GM23248 (cell line): ENCODE measurements around the gene NUP50. TPM values are rescaled to one million over a fixed set of nuclear protein-coding genes. Genes with fewer than 3 reads are reported as not detected.
A peak's percentile ranks its signal among the peaks of the same experiment; 100 is the strongest.

ENCODE experiments used
- DNase-seq: peaks from one replicate; pipeline ENCODE4 v3.0.0-alpha.2; 2015
- H2AFZ ChIP-seq: fragments of 200-600 bp; sonication (generic); 2 replicates; pipeline ENCODE4 v1.6.1; 2016; ENCODE audit warnings: antibody characterized with exemption
- H3F3A ChIP-seq: fragments of 200-600 bp; sonication (generic); 2 replicates; pipeline ENCODE4 v1.6.1; 2016; ENCODE audit warnings: mild to moderate bottlenecking, antibody characterized with exemption, mixed run types; ENCODE audit not compliant: insufficient read depth
- H3K27ac ChIP-seq: fragments of 200-600 bp; sonication (generic); 2 replicates; pipeline ENCODE4 v1.5.1; 2016; ENCODE audit warnings: mild to moderate bottlenecking
- H3K27me3 ChIP-seq: fragments of 200-600 bp; sonication (generic); replicated peaks from 2 replicates; pipeline ENCODE4 v1.6.1; 2016; ENCODE audit warnings: mild to moderate bottlenecking; ENCODE audit not compliant: insufficient read depth
- H3K36me3 ChIP-seq: fragments of 200-600 bp; sonication (generic); 2 replicates; pipeline ENCODE4 v1.6.1; 2016; ENCODE audit warnings: low read depth, mild to moderate bottlenecking
- H3K4me1 ChIP-seq: fragments of 200-600 bp; sonication (generic); 2 replicates; pipeline ENCODE4 v1.6.1; 2016; ENCODE audit warnings: mild to moderate bottlenecking; ENCODE audit not compliant: insufficient read depth
- H3K4me2 ChIP-seq: fragments of 200-600 bp; sonication (generic); one replicate; pipeline ENCODE4 v1.6.1; 2016; ENCODE audit warnings: mild to moderate bottlenecking; ENCODE audit not compliant: unreplicated experiment
- H3K4me3 ChIP-seq: fragments of 200-600 bp; sonication (generic); 2 replicates; pipeline ENCODE4 v1.5.1; 2016; ENCODE audit warnings: mild to moderate bottlenecking
- H3K79me2 ChIP-seq: fragments of 200-600 bp; sonication (generic); 2 replicates; pipeline ENCODE4 v1.6.1; 2016; ENCODE audit warnings: mild to moderate bottlenecking; ENCODE audit not compliant: insufficient read depth
- H3K9ac ChIP-seq: fragments of 200-600 bp; sonication (generic); 2 replicates; pipeline ENCODE4 v1.6.1; 2016; ENCODE audit warnings: mild to moderate bottlenecking
- H3K9me2 ChIP-seq: fragments of 200-600 bp; sonication (generic); 2 replicates; pipeline ENCODE4 v1.6.1; 2016; ENCODE audit warnings: mixed run types, mild to moderate bottlenecking, moderate library complexity; ENCODE audit not compliant: insufficient read depth
- H3K9me3 ChIP-seq: fragments of 200-600 bp; sonication (generic); one replicate; pipeline ENCODE4 v1.6.1; 2017; ENCODE audit warnings: low read depth
- H4K20me1 ChIP-seq: fragments of 200-600 bp; sonication (generic); 2 replicates; pipeline ENCODE4 v1.6.0; 2016; ENCODE audit not compliant: insufficient read depth
- EZH2 ChIP-seq: fragments of 200-600 bp; sonication (generic); IDR thresholded peaks from 2 replicates; pipeline ENCODE4 v1.6.1; 2018; ENCODE audit warnings: antibody characterized with exemption, mild to moderate bottlenecking; ENCODE audit not compliant: insufficient read depth, poor library complexity, severe bottlenecking
- EZH2phosphoT487 ChIP-seq: fragments of 200-600 bp; sonication (generic); IDR thresholded peaks from 2 replicates; pipeline ENCODE4 v1.6.1; 2018; ENCODE audit warnings: antibody characterized with exemption, moderate library complexity, mild to moderate bottlenecking, low read depth; ENCODE audit not compliant: insufficient read depth
- WGBS, 2 experiments: methylation state at CpG; one replicate each; pipeline ENCODE4 v1.1.6; 2015 to 2017; ENCODE audit warnings: low lambda C conversion rate in 2 of 2, low coverage in 1 of 2; ENCODE audit errors: missing lambda C conversion rate in 2 of 2; 5-methylcytosine and 5-hydroxymethylcytosine counted together
- in situ Hi-C: fragments of 300-500 bp; cut with MboI; formaldehyde crosslinking; loops from 2 replicates; pipeline ENCODE4 v1.15.0; 2020
- polyA plus RNA-seq: library from polyadenylated mRNA; unstranded; fragments of >200 nt; fragmentation: Nextera tagmentation; extraction: Ambion mirVana; gene quantifications from 2 replicates; pipeline ENCODE4 v1.2.1, GENCODE V29; 2016
- total RNA-seq: library from RNA; depleted of rRNA; stranded (reverse); fragments of >200 nt; shearing (Covaris generic); gene quantifications from 2 replicates; pipeline ENCODE4 v1.2.3, GENCODE V29; 2014

The NUP50 gene
- total and polyA plus RNA-seq, 2 experiments from 2014 or later: 22.3 to 30.8 TPM

- WGBS, 2 experiments: 94 to 99% methylated on average over 4 of the region's 4 CpGs
- peaks cover 54% of the 10 kb centered on the region for H3K36me3 ChIP-seq
Observed at GRCh38 chr22:45181240-45181639, 17.5 kb downstream of the NUP50 start.

GRCh38 chr22:45181766-45182165, 18.0 kb downstream of the NUP50 start:
- in situ Hi-C loops: no loop called here
- 99 to 100% methylated on average over 2 of the region's 2 CpGs for WGBS, 2 experiments
- H3K79me2 ChIP-seq: peaks cover 58% of the 10 kb centered on the region

More at GRCh38 chr22:45181240-45181639, 17.5 kb downstream of the NUP50 start:
- Histone ChIP-seq H3K4me3 (no peak overlapping the region), H2AFZ (no peak overlapping the region), H3K27me3 (no peaks in the 10 kb centered on the region), H4K20me1 (no peaks in the 10 kb centered on the region; the same call in 1 of the 2 replicates), H3K79me2 (peaks cover 63% of the 10 kb centered on the region), H3F3A (no peaks in the 10 kb centered on the region), H3K9me3 (no peaks in the 10 kb centered on the region), H3K27ac (no peak overlapping the region), H3K4me2 (no peak overlapping the region), H3K9me2 (no peaks in the 10 kb centered on the region), H3K9ac (no peak overlapping the region), H3K4me1 (no peaks in the 10 kb centered on the region)
- in situ Hi-C loops: no loop called here
- TF ChIP-seq EZH2phosphoT487 (no peak), EZH2 (no peak)
- no peak for DNase-seq

GRCh38 chr22:45183974-45184373, 20.2 kb downstream of the NUP50 start:
- Histone ChIP-seq H2AFZ (no peak overlapping the region), H4K20me1 (no peaks in the 10 kb centered on the region; the same call in 1 of the 2 replicates), H3K27ac (no peak overlapping the region), H3K9me2 (no peaks in the 10 kb centered on the region), H3K9me3 (no peaks in the 10 kb centered on the region), H3K36me3 (peaks cover 42% of the 10 kb centered on the region), H3F3A (0 out of 2 replicates have a peak, but pooled peaks cover 5% of the 10 kb centered on the region), H3K4me3 (no peak overlapping the region), H3K4me2 (no peak overlapping the region), H3K9ac (no peak overlapping the region), H3K27me3 (no peaks in the 10 kb centered on the region), H3K79me2 (peaks cover 37% of the 10 kb centered on the region), H3K4me1 (no peaks in the 10 kb centered on the region)
- no peak for DNase-seq
- TF ChIP-seq EZH2phosphoT487: no peak
- no peak for TF ChIP-seq EZH2
- in situ Hi-C loops: no loop called here
- 89 to 92% methylated on average over 13 of the region's 13 CpGs for WGBS, 2 experiments

More at GRCh38 chr22:45181766-45182165, 18.0 kb downstream of the NUP50 start:
- Histone ChIP-seq H3K27me3 (no peaks in the 10 kb centered on the region), H3K4me1 (no peaks in the 10 kb centered on the region), H3K36me3 (peaks cover 51% of the 10 kb centered on the region), H2AFZ (no peak overlapping the region), H3K9me2 (no peaks in the 10 kb centered on the region), H3F3A (no peaks in the 10 kb centered on the region), H3K27ac (no peak overlapping the region), H3K9ac (no peak overlapping the region), H3K4me3 (no peak overlapping the region), H4K20me1 (no peaks in the 10 kb centered on the region; the same call in 1 of the 2 replicates), H3K9me3 (no peaks in the 10 kb centered on the region), H3K4me2 (no peak overlapping the region)
- TF ChIP-seq EZH2phosphoT487 (no peak), EZH2 (no peak)
- no peak for DNase-seq

- TF ChIP-seq EZH2 (no peak), EZH2phosphoT487 (no peak)
Observed at GRCh38 chr22:45185718-45186514, 22.2 kb downstream of the NUP50 start.

More at GRCh38 chr22:45185718-45186514, 22.2 kb downstream of the NUP50 start:
- Histone ChIP-seq H3K4me3 (no peak overlapping the region), H3K9me2 (no peaks in the 10 kb centered on the region), H3K4me1 (no peaks in the 10 kb centered on the region), H3K79me2 (peaks cover 18% of the 10 kb centered on the region), H3F3A (0 out of 2 replicates have a peak, but pooled peaks cover 5% of the 10 kb centered on the region), H3K27me3 (no peaks in the 10 kb centered on the region), H4K20me1 (no peaks in the 10 kb centered on the region), H3K4me2 (no peak overlapping the region), H3K9ac (no peak overlapping the region), H2AFZ (no peak overlapping the region), H3K36me3 (peaks cover 35% of the 10 kb centered on the region), H3K27ac (no peak overlapping the region), H3K9me3 (no peaks in the 10 kb centered on the region)
- DNase-seq: peak; percentile 35
- WGBS, 2 experiments: 82 to 85% methylated on average over 16 of the region's 16 CpGs
- in situ Hi-C loops: no loop called here
